Right atrium auricular region (tissue), 2 donors: Measurements from ENCODE around the gene LAMTOR4. TPM values are rescaled to one million over a fixed set of nuclear protein-coding genes. Genes with fewer than 3 reads are reported as not detected.
A peak's percentile ranks its signal among the peaks of the same experiment; 100 is the strongest.
"Not testable (repeated sequence)": the region's sequence is repeated elsewhere in the genome, so short reads cannot be mapped to it uniquely, and the experiment has no call there.

Experiments used
- DNase-seq: peaks from one replicate; pipeline ENCODE4 v3.0.0-alpha.2; 2019; ENCODE audit warnings: low spot score
- H3K27ac ChIP-seq, 2 donors: fragments of 200-600 bp; sonication (generic); 1 replicate in 1 of 2; 2 replicates in 1 of 2; pipeline ENCODE4 v1.5.1; 2016 to 2019
- H3K27me3 ChIP-seq, 2 donors: fragments of 200-600 bp; sonication (generic); one replicate each; pipeline versions ENCODE4 v1.5.1 to v1.6.0; 2017 to 2019
- H3K36me3 ChIP-seq: fragments of 200-600 bp; sonication (generic); one replicate; pipeline ENCODE4 v1.5.1; 2016
- H3K4me1 ChIP-seq, 2 donors: fragments of 200-600 bp; sonication (generic); one replicate each; pipeline versions ENCODE4 v1.5.1 to v1.6.0; 2017 to 2019
- H3K4me3 ChIP-seq, 2 donors: fragments of 200-600 bp; sonication (generic); 1 replicate in 1 of 2; 2 replicates in 1 of 2; pipeline ENCODE4 v1.5.1; 2017 to 2019; ENCODE audit warnings: mild to moderate bottlenecking in 1 of 2, moderate library complexity in 1 of 2
- H3K9me3 ChIP-seq, 2 donors: fragments of 200-600 bp; sonication (generic); one replicate each; pipeline ENCODE4 v1.5.1; 2019
- total RNA-seq, 2 donors: library from RNA; depleted of rRNA; stranded (reverse); fragments of >200 nt; gene quantifications; one replicate each; pipeline ENCODE4 v1.1.0, GENCODE V29; 2016
- TF ChIP-seq, protein P1 (sequence below), 2 donors: fragments of 200-600 bp; sonication (generic); IDR thresholded peaks; one replicate each; pipeline ENCODE4 v1.5.1; 2019; ENCODE audit warnings: antibody characterized with exemption in 2 of 2

LAMTOR4 gene
- total RNA-seq, 2 donors from 2014 or later = 153 to 168 TPM

DNA sequence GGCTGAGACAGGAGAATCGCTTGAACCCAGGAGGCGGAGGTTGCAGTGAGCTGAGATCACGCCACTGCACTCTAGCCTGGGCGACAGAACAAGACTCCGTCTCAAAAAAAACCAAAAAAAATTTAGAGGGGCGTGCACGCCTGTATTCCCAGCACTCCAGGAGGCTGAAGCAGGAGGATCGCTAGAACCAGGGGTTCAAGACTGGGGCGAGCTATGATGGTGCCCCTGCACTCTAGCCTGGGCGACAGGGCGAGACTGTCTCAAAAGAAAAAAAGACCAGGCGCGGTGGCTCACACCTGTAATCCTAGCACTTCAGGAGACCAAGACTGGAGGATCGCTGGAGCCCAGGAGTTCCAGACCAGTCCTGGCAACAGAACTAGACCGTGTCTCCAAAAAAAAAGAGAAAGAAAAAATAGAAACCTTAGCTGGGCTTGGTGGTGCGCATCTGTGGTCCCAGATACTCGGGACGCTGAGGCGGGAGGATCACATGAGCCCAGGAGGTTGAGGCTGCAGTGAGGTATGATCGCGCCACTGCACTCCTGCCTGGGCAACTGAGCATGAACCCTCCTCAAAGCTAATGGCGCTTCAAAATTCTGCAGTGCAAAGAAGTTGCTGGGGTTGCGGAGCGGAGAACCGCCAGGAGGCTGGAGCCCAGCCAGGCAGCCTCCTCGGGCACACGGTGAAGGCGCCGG lies 22.3 kb upstream of the LAMTOR4 start:
- TF ChIP-seq, protein P1, sequence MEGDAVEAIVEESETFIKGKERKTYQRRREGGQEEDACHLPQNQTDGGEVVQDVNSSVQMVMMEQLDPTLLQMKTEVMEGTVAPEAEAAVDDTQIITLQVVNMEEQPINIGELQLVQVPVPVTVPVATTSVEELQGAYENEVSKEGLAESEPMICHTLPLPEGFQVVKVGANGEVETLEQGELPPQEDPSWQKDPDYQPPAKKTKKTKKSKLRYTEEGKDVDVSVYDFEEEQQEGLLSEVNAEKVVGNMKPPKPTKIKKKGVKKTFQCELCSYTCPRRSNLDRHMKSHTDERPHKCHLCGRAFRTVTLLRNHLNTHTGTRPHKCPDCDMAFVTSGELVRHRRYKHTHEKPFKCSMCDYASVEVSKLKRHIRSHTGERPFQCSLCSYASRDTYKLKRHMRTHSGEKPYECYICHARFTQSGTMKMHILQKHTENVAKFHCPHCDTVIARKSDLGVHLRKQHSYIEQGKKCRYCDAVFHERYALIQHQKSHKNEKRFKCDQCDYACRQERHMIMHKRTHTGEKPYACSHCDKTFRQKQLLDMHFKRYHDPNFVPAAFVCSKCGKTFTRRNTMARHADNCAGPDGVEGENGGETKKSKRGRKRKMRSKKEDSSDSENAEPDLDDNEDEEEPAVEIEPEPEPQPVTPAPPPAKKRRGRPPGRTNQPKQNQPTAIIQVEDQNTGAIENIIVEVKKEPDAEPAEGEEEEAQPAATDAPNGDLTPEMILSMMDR (IDR thresholded peaks at IDR 0.05) = no peak
- no peaks in the 10 kb centered on the region for H3K9me3 ChIP-seq
- peak overlapping the region; percentile 95 to 97 for H3K27ac ChIP-seq
- H3K36me3 ChIP-seq = no peaks in the 10 kb centered on the region
- peak overlapping the region; percentile 88 to 94 for H3K4me3 ChIP-seq
- no peaks in the 10 kb centered on the region for H3K27me3 ChIP-seq
- no peak for DNase-seq
- H3K4me1 ChIP-seq = peaks cover 0 to 34% of the 10 kb centered on the region in 2 donors

- Histone ChIP-seq H3K9me3 (no peaks in the 10 kb centered on the region), H3K4me1 (peaks cover 0 to 34% of the 10 kb centered on the region in 2 donors), H3K27ac (peak within 1 kb of the TSS; percentile 95 to 97), H3K4me3 (peak within 1 kb of the TSS; percentile 88 to 94), H3K36me3 (no peaks in the 10 kb centered on the region), H3K27me3 (no peaks in the 10 kb centered on the region)
- peak; percentile 87 for DNase-seq
- TF ChIP-seq, protein P1 (IDR thresholded peaks at IDR 0.05) = no peak
Measured at GRCh38 chr7:100126931-100127865, 21.5 kb upstream of the LAMTOR4 start, which contains the start of gene MBLAC1. MBLAC1 (plus strand) TSS chr7:100126967; CDS start chr7:100127396, 429 bp downstream.

GRCh38 chr7:100127866-100128636 lies 20.7 kb upstream of the LAMTOR4 start:
- H3K4me1 ChIP-seq = peaks cover 0 to 34% of the 10 kb centered on the region in 2 donors
- TF ChIP-seq, protein P1 (IDR thresholded peaks at IDR 0.05) = no peak
- no peaks in the 10 kb centered on the region for H3K36me3 ChIP-seq
- H3K27ac ChIP-seq = peak overlapping the region; percentile 95 to 97
- no peaks in the 10 kb centered on the region for H3K27me3 ChIP-seq
- H3K9me3 ChIP-seq = no peaks in the 10 kb centered on the region
- H3K4me3 ChIP-seq = peak overlapping the region; percentile 88 to 94
- DNase-seq = no peak

DNA sequence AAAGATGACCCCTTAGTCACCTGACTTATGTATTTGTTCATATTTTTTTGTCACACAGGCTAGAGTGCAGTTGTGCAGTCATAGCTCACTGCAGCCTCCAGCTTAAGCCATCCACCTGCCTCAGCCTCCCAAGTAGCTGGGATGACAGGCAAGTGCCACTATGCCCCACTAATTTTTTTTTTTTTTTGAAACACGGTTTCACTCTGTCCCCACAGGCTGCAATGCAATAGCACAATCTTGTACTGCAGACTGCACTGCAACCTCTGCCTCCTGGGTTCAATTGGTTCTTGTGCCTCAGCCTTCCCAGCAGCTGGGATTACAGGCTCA lies 20.1 kb upstream of the LAMTOR4 start:
- TF ChIP-seq, protein P1 (IDR thresholded peaks at IDR 0.05) = no peak
- no peak overlapping the region for H3K4me3 ChIP-seq
- no peak for DNase-seq
- no peaks in the 10 kb centered on the region for H3K9me3 ChIP-seq
- H3K4me1 ChIP-seq = peaks cover 0 to 34% of the 10 kb centered on the region in 2 donors
- no peak overlapping the region for H3K27ac ChIP-seq
- H3K27me3 ChIP-seq = no peaks in the 10 kb centered on the region
- no peaks in the 10 kb centered on the region for H3K36me3 ChIP-seq

GRCh38 chr7:100130220-100130607 lies 18.5 kb upstream of the LAMTOR4 start:
- not testable (repeated sequence) for H3K4me3 ChIP-seq, DNase-seq, H3K27me3 ChIP-seq, H3K27ac ChIP-seq, H3K9me3 ChIP-seq, H3K36me3 ChIP-seq
- H3K4me1 ChIP-seq = peaks cover 0 to 29% of the 10 kb centered on the region in 2 donors
